ELF-1 (cell line): ENCODE measurements around the gene SIN3A.
A peak's percentile ranks its signal among the peaks of the same experiment; 100 is the strongest.

Experiments used
- DNase-seq: peaks from one replicate; pipeline ENCODE4 v3.0.0-alpha.2; 2016; ENCODE audit warnings: low read depth, low spot score

Gene SIN3A

GRCh38 chr15:75380773-75381172 lies 70.7 kb downstream of the SIN3A start:
- no peak for DNase-seq

- no peak for DNase-seq
Measured at GRCh38 chr15:75371901-75372688, 79.4 kb downstream of the SIN3A start.

- DNase-seq = no peak
Measured at GRCh38 chr15:75371486-75371885, 80.0 kb downstream of the SIN3A start.

GRCh38 chr15:75369897-75370581 lies 81.5 kb downstream of the SIN3A start:
- DNase-seq = no peak

- no peak for DNase-seq
Measured at GRCh38 chr15:75368689-75369239, 82.7 kb downstream of the SIN3A start.

GRCh38 chr15:75367913-75368688 lies 83.4 kb downstream of the SIN3A start, which contains the start of gene MAN2C1:
Gene MAN2C1, minus strand, starts transcription at chr15:75368607. Its CDS starts 24 bp downstream, at chr15:75368583.
- peak; percentile 98 for DNase-seq

GRCh38 chr15:75367406-75367912 lies 84.0 kb downstream of the SIN3A start:
- DNase-seq = no peak

GRCh38 chr15:75367006-75367405 lies 84.5 kb downstream of the SIN3A start:
- no peak for DNase-seq

- DNase-seq = no peak
Measured at GRCh38 chr15:75366163-75366562, 85.3 kb downstream of the SIN3A start.

GRCh38 chr15:75364881-75365280 lies 86.6 kb downstream of the SIN3A start:
- no peak for DNase-seq

GRCh38 chr15:75363786-75364185 lies 87.7 kb downstream of the SIN3A start:
- DNase-seq = no peak

GRCh38 chr15:75362642-75363249 lies 88.7 kb downstream of the SIN3A start:
- DNase-seq = no peak

- no peak for DNase-seq
Measured at GRCh38 chr15:75361989-75362641, 89.4 kb downstream of the SIN3A start.

- DNase-seq = no peak
Measured at GRCh38 chr15:75361361-75361988, 90.0 kb downstream of the SIN3A start.

GRCh38 chr15:75360856-75361255 lies 90.6 kb downstream of the SIN3A start:
- no peak for DNase-seq

GRCh38 chr15:75360391-75360790 lies 91.1 kb downstream of the SIN3A start:
- no peak for DNase-seq

GRCh38 chr15:75359537-75360250 lies 91.8 kb downstream of the SIN3A start:
- no peak for DNase-seq

- no peak for DNase-seq
Measured at GRCh38 chr15:75358771-75359536, 92.5 kb downstream of the SIN3A start.
